GM19452 (cell line): ENCODE measurements around the gene SPSB1.

Experiments
- ATAC-seq: cut with Tn5 transposase; IDR thresholded peaks from one replicate; pipeline ENCODE4 v1.9.1; 2021; ENCODE audit not compliant: unreplicated experiment

The SPSB1 gene

DNA sequence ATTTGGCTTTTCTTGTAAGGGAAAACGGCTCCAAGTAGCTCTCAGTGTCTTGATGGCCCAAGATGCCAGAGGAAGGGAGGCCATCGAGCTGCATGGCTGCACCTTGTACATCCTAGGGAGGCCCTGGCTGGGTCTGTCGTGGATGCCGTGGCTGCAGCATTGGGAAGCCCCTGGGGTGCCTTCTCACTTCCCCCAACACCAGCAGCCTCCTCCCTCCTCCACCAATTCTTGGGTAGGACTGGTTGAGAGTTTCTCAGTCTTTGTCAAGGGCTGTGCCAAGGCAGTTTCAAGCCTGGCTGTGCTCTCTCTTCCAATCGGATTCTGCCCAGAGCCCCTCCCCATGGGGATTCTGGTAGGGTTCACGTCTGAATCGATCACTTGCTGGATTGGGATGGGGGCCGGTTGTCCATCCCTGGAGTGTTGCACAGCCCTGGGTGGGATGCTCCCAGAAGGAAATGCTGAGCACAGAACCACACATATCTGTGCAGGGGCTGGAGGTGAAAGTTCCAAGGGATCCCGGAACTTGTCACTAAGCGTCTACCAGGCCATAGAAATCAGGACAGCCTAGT is 14.0 kb upstream of the SPSB1 start:
- no peak for ATAC-seq

DNA sequence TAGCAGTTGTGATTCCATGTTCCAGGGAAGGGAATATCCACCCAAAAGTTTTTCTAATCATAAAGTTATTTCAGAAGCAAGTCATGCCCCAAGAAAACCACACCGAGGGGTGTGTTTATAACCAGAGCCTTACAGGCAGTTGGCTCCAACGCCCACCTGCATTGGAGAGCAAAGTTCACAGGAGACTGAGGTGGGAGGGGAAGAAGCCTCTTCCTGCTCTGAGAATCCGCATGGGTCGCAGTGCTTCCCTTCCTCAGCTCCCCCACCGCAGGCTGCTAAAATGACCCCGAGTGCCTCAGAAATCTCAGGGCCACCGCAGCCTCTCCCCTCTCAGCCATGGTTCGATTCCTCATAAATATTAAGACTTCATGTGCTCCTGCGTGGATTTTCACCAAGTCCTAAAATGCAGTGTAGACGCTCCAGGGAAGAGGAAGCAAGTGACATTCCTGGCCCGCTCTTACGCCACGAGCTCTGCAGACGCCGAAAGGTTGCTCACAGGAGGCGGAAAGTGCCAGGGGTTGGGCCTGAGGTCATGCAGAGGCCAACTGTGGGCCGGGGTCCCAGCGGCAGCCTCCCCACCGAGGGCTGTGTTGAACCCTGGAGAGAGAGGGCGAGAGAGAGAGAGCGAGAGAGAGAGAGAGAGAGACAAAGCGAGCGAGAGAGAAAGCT is 13.4 kb upstream of the SPSB1 start:
- ATAC-seq, result no peak

DNA sequence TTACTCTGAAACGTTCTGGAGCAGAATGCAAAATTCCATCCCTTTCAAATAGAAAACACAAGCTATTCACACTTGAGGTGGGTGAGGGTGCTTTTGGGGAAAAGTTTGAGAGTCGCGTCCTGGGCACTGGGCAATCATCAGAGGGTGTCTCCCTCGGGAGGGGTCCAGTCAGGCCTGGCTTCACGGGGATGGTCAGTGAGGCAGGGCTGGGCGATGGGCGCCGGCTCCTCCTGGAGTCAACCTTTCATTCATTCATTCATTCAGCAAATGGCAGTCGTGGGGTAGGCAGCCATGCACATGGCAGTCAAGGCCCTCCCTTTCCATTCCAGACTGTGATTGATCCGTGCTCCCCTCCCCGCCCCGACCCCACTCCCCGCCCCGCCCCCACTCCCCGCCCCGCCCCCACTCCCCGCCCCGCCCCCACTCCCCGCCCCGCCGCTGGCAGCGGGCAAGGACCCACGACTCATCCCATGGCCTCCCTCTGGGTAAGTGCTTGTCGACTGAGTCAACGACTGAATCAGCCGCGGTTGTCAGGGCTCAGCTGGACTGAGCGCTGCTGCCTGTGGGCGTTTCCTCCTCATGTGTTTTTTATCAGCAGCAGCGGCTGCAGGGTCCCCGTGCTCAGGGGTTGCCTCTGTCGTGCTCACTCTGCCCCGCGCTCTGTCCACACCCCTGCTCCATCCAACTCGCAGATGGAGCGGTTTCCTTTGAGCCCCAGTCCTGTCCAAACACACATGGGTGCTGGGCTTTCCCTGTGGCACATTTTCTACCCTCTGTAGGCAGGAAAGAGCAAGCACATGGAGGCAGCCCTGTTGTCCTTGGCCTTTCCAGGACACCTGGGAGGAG is 12.5 kb upstream of the SPSB1 start:
- ATAC-seq, result no peak

DNA sequence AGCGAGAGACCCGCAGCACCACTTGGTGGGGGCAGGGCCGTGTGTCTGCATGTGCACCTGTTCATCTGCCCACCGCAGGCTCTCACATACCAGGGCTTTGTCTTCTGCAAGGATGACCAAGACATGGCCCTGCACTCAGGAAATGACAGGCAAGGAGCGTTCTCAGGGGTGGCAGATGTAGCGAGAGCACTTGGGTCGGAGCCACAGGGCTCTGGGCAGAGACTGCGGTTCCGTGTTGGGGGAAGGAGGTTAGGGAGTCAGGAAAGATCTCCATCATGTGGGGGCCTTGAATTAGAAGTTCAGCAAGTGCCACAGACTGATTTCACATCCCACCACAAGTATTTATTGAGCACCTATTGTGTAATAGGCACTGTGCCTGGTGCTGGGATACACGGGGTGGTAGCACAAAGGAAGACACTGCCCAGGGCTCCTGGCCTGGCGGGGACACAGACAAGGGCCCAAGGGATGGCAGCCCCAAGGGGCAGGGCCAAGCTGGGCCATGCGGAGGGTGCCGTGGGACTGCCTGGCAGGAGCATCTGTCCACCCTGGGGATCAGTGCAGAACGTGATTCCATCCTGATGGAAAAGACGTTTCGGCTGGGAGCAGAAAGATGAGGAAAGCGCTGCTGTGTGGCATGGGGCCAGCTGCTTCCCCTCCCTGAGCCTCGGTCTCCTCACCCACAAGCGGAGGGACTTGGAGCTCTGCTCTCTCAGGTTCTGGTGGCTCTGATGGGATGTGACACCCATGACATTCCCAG is 11.4 kb upstream of the SPSB1 start:
- ATAC-seq, result no peak

DNA sequence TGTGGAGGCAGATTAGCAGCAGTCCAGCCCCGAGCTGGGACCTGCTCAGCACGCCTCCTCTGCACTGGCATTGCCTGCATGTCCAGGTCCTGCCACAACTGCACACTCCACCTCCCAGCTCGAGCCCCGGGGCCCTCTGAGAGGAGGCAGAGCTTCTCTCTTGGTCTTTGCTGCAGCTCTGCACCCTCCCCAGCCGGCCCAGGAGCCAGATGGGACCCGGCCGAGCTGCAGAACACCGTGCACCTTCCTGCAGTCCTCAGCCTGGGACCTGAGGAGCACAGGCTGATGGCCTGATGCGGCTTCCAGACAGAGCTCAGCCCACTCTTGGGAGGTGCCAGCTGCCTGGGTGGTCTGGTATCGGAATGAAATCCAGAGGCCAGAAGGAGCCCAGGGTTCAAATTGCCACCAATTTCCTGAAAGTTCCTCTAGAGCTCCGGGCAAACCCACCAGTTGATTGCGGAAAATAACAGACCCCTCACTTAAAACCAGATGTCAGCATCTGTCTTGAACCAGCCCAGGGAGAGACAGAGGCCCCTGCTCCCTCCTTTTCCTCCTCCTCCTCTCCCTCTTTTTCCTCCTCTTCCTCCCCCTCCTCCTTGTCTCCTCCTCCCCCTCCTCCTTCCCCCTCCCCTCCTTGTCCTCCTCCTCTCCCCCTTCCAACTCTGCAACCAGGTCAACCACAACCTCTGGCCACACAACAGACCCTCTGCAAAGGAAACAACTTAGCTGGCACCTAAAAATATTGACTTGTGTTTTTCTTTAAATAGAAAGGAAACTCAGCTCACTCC is 10.6 kb upstream of the SPSB1 start:
- no peak for ATAC-seq

DNA sequence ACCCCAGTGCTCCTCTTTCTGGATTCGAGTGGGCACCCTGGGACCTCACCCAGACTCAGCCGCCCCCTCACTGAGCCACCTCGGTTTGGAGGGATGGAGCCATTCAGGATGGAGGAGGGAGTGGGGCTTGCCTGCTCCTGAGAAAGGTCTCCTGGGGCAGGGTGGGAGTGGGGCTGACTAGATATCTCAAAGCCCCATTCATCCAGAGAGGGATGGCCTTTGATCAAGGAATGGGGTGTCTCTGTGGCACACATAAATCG is 10.1 kb upstream of the SPSB1 start:
- ATAC-seq, result no peak

DNA sequence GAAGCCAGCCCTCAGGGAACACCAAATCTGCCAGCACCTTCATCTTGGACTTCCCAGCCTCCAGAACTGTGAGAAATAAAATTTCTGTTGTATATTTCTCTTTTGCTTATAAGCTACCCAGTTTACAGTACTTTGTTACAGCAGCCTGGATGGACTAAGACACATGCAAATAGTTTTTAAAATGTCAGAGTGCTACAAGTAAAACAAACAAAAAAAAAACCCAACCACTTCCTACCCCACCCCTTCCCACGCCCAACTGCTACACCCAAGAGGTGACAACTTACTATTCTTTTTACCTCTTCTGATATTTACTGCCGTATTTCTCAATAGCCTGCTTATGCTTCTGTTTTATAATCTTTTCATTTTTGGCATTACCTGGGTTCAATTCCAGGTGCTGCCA is 8.6 kb upstream of the SPSB1 start:
- no peak for ATAC-seq

DNA sequence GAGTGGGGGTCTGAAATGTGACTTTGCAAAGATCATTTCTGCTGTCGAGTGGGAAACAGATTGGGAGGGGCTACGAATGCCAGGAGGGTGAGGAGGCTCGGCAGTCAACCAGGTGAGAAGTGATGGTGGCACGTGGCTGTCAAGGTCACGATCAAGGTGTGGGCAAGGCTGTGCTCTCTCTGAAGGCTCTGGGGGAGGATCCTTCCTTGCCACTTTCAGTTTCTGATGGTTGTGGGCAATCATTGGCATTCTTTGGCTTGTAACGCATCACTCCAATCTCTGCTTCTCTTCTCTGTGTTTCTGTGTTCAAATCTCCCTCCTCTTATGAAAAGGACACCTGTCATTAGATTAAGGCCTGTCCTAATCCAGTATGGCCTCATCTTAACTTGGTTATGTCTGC is 6.1 kb upstream of the SPSB1 start:
- ATAC-seq, result no peak

DNA sequence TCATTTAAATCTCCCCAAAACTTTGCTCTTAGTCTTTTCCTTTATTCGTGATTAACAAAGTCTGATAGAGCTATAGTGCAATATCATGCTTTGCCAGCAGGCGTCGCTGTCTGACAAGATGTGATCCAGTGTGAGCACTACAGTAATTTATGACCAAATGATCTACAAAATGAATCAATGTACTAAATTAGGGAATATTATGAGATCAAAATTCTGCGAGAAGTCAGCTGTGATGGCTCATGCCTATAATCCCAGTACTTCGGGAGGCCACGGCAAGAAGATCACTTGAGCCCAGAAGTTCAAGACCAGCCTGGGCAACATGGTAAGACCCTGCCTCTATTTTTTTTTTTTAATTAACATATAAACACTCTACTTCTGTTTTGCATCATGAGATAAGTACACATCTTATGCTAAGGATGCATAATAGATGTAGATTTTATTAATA is 3.6 kb upstream of the SPSB1 start:
- ATAC-seq, result no peak

DNA sequence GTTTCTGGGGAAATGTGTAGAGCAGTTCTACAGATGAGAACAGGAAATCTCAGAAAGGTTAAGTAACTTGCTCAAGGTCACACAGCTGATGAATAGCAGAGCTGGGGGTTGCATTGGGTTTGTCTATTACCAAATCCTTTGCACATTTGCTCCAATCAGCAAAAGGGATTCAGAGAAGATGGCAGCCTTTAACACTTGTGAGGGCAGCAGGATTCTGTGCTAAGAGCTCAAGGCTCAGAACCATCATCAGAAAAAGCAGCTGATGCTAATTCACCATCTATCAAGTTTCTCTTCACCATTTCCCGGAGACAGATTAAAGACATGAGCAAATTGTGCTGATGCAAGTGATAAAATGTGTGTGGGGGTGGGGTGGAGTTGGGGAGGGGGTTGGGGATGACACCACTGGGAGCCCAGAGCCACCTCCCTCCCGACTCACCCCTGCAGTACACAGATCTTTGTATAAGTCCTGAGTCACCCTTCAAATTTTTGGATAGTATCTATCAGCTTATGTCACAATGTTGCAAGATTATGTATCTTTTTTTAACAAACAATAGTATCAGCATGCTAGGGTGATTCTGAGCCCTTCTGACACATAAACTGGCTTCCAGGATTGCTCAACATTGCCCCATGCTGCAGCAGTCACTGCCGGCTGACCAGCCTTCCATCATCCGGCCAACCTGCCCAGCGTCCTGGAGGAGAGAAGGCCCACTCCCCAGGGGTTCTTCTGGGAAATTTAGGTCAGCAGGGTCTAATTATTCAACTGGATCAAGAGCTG is 2.8 kb upstream of the SPSB1 start:
- ATAC-seq, result no peak

DNA sequence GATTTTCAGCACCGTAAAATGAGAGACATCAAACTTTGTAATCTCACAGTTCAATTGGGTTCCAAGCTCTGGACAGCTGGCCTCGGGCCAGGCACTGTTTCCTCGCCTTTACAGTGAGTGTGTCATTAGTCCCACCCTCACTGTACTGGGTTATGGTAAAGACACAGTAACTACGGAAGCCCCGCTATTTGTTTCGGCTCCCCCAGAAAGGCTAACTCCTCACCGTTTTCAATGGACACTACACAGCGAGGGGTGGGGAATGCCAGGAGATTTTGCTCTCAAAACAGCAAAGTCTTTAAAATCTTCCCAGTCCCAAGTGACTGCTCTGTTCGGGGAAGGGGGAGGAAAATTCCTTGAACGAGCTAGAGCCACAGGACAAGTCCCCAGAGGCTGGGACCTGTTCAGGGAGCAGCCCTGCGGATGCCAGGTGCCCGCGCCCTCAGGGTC is 757 bp upstream of the SPSB1 start:
- no peak for ATAC-seq

DNA sequence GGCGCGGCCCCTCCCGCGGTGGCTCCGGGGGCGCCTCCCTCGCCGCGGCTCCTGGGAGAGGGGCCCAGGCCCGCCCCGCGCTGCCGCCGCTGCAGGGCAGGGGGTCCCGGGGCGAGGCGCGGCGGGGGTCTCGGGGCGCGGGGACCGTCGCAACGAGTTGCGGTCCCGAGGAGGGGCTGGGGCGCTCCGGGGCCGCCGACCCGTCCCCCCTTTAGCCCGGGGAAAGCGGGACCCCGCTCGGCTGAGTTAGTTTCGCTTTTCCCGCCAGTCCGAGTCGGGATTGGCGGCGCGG is 493 bp downstream of the SPSB1 start:
- no peak for ATAC-seq

DNA sequence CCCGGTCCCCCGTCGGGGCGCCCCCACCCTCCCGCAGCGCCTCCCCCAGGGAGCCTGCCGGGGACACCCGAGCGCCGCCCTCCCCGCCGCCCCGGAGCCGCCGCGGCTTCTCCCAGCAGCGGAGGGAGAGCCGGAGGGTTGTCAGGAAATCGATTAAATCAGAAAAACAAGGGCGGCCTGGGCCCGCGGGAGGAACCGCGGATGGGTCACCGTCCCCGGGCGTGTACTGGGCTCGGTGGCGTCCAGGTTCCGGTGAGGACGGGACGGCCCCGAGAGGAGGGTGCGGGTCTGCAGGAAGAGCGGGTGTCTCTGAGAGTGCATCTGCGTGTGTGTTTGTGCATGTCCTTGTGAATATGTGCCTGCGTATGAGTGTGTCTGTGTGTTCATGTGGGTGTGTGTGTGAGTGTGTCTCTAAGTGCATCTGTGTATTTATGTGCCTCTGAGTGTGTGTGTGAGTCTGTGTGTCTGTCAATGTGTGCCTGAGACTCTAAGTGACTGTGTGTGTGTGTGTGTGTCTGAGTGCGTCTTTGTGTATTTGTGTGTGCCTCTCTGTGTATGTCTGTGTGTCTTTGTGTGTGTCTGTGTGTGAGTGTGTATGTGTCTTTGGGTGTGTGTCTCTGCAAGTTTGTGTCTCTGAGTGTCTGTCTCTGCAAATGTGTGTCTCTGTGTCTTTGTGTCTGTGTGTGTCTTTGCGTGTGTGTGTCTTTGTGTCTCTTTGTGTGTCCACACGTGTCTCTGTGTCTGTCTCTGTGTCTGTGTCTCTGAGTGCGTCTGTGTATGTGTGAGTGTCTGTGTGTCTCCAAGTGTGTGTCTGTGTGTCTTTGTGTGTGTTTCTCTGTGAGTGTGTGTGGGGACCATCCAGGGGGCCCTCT is 1.1 kb downstream of the SPSB1 start:
- no peak for ATAC-seq

DNA sequence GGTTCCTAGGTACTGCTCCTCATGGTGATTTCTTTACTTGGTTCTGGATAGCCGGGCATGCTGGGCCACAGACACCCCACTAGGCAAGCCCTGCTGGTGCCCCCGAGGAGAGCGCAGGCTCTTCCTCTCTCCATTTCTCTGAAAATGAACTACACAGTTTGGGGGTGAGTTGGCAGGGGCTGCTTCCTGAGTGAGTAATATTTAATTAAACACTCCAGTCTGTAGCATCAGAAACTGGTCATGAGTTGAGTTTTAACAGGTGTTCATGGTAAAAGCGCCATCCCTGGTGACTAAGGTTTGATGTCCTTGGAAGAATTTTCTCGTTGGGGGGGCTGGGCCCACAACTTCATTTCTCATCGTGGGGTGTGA is 1.7 kb downstream of the SPSB1 start:
- ATAC-seq, result no peak

DNA sequence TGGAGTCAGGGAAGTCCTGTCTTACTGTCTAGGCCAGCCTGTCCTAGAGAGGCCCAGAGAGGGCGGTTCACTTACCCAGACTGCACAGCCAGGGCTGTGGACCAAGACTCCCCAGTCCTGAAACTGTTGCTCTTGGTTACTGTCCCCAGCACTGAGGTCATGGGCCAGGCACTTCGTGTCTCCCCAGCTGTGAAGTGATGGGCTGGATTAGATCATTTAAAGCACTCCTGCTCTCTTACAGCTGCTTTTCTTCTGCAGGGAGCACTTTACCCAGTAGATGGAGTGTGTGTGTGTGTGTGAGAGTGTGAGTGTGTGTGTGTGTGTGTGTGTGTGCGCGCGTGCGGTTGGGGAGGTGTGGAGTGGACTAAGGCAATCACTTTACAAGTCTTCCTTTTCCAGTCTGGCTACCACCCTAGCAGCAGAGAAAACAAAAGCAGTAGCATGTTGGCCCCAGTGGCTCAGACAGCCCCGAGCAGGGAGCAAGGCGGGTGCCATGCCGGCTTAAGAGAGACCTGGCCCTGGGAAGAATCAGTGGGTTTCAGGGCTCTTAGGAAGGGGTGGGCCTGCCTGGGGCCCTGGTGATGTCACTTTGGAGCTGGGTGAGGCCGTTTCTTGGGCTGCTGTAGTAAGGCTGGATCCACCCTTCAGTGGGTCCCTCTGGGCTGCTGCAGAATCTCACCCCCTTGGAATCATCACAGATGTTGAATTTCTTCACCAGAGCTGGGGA is 2.4 kb downstream of the SPSB1 start:
- no peak for ATAC-seq

DNA sequence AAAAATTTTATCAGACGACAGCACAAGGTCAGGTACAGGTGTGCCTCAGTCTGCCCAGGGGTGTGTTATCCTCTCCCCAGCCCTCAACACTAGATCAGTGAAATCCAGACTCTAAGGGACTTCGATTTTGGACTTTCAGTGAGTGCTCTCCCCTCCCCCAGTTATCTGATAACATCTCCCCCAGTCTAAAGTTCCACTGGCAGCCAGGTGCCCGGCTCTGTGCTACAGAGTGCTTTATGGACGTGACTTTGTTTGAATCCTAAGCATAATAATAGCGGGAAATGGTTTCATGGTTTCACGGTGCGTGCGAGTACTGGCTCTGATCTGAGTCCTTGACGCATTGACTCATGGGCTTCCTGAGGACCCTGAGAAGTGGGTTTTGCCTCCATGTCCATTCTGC is 3.2 kb downstream of the SPSB1 start:
- no peak for ATAC-seq

DNA sequence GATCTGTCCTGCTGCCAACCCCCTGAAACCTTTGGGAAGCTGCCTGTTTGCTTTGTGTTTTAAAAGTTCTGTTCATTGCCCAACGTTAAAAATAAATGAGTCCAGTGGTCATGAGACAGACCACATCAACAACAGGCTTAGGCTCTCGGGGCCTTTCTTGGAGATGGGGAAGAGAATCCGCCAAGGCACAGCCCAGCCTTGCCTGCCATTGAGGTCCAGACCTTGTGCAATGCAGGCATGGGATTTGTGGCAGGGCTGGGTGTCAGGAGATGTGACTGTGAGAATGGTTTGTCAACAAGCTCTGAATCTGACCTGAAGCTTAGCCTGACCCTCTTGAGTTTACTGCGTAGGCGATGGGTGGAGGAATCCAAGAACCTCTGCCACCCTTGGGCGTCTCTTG is 4.2 kb downstream of the SPSB1 start:
- no peak for ATAC-seq

DNA sequence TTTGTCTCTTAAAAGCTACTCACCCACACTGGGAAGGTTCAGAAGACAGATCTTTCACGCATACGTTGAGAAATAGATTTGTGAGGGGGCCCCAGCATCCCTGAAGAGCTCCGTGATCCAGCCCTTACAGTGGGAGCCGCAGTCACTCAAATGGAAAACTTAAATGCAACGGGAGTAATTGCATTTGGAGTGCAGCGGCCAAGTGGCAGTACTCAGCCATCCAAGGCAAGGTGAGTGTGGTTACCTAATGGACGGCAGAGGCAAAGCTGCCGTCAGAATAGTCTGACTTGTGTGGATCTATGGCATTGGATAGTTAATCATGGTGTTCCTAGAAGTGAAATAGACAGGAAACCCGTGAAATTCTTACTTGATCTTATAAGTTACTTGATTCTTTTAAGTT is 5.1 kb downstream of the SPSB1 start:
- ATAC-seq, result no peak

DNA sequence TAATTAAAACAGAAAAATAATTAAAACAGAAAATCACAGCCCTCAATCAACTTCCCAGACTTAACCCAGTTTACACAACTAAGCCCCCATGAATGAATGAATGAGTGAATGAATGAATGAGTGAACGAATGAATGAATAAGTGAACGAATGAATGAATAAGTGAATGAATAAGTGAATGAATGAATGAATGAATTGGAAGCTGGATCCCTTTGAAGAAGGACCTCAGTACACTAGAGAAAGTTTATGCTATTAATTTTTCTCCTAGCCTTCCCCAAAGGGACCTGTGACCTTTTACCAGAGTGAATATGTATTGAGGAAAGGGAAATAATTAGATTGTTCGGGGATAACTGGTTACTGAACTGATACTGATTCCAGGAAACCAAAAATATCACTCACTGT is 5.6 kb downstream of the SPSB1 start:
- no peak for ATAC-seq
